Spinal cord (tissue), 10 donors: Measurements from ENCODE around the gene KIAA1217. TPM values are rescaled to one million over a fixed set of nuclear protein-coding genes. Genes with fewer than 3 reads are reported as not detected.
"Not testable (repeated sequence)": the region's sequence is repeated elsewhere in the genome, so short reads cannot be mapped to it uniquely, and the experiment has no call there.

Source experiments
- DNase-seq, 6 donors: peaks; one replicate each; pipeline versions ENCODE4 v3.0.0 to v3.0.0-alpha.2; 2013 to 2015; ENCODE audit warnings: low spot score in 6 of 6, low read depth in 4 of 6
- H3K27ac ChIP-seq: one replicate; pipeline ENCODE4 v1.5.1; 2013; ENCODE audit warnings: low read depth, low read length, control low read depth
- H3K27me3 ChIP-seq: one replicate; pipeline ENCODE4 v1.6.1; 2013; ENCODE audit warnings: low read length; ENCODE audit not compliant: control insufficient read depth, insufficient read depth
- H3K36me3 ChIP-seq: one replicate; pipeline ENCODE4 v1.6.1; 2013; ENCODE audit warnings: low read length; ENCODE audit not compliant: control insufficient read depth, insufficient read depth
- H3K4me1 ChIP-seq: one replicate; pipeline ENCODE4 v1.6.1; 2013; ENCODE audit warnings: low read length; ENCODE audit not compliant: control insufficient read depth, insufficient read depth
- H3K4me3 ChIP-seq: one replicate; pipeline ENCODE4 v1.5.1; 2013; ENCODE audit warnings: low read depth, low read length, control low read depth
- H3K9me3 ChIP-seq: one replicate; pipeline ENCODE4 v1.6.1; 2013; ENCODE audit warnings: low read length; ENCODE audit not compliant: control insufficient read depth, insufficient read depth
- WGBS: methylation state at CpG from one replicate; pipeline ENCODE4 v1.1.5; 2013; ENCODE audit warnings: missing lambda C conversion rate; ENCODE audit not compliant: insufficient coverage; 5-methylcytosine and 5-hydroxymethylcytosine counted together
- polyA plus RNA-seq, 2 donors: library from polyadenylated mRNA; unstranded; fragments of 120-200 nt; gene quantifications; one replicate each; pipeline ENCODE4 v1.2.1, GENCODE V29; 2013; ENCODE audit not compliant: insufficient read length in 2 of 2
- total RNA-seq, 2 donors: library from RNA; depleted of rRNA in 1 of 2; stranded (reverse); fragments of 120-200 nt in 1 of 2; fragments of >200 nt in 1 of 2; gene quantifications; one replicate each; pipeline versions ENCODE4 v1.2.3 to v1.2.4, GENCODE V29; 2013 to 2014
- donor health status: healthy.

KIAA1217 gene
- total and polyA plus RNA-seq, 4 donors = 8.7 to 26.7 (median 15.3) TPM

GRCh38 chr10:24341371-24341770 lies 132.4 kb downstream of the KIAA1217 start:
- Histone ChIP-seq H3K4me3 (no peak overlapping the region), H3K27me3 (no peaks in the 10 kb centered on the region), H3K27ac (no peak overlapping the region), H3K9me3 (no peaks in the 10 kb centered on the region), H3K4me1 (no peaks in the 10 kb centered on the region), H3K36me3 (no peaks in the 10 kb centered on the region)
- WGBS = no CpG with 5 or more reads among the region's 4 CpGs
- no peak for DNase-seq

GRCh38 chr10:24341897-24342296 lies 133.0 kb downstream of the KIAA1217 start:
- Histone ChIP-seq H3K4me1 (no peaks in the 10 kb centered on the region), H3K36me3 (no peaks in the 10 kb centered on the region), H3K27ac (no peak overlapping the region), H3K9me3 (no peaks in the 10 kb centered on the region), H3K4me3 (no peak overlapping the region), H3K27me3 (no peaks in the 10 kb centered on the region)
- WGBS = no CpG with 5 or more reads among the region's 2 CpGs
- no peak for DNase-seq

GRCh38 chr10:24343686-24344085 lies 134.7 kb downstream of the KIAA1217 start:
- no peak for DNase-seq
- no peak overlapping the region for H3K27ac ChIP-seq
- WGBS = no CpG with 5 or more reads among the region's 4 CpGs
- no peaks in the 10 kb centered on the region for H3K36me3 ChIP-seq
- no peaks in the 10 kb centered on the region for H3K27me3 ChIP-seq
- H3K4me3 ChIP-seq = no peak overlapping the region
- no peaks in the 10 kb centered on the region for H3K9me3 ChIP-seq
- no peaks in the 10 kb centered on the region for H3K4me1 ChIP-seq

GRCh38 chr10:24344279-24344678 lies 135.3 kb downstream of the KIAA1217 start:
- 34% methylated on average over 2 of the region's 4 CpGs for WGBS
- H3K4me3 ChIP-seq = no peak overlapping the region
- no peak overlapping the region for H3K27ac ChIP-seq
- H3K36me3 ChIP-seq = no peaks in the 10 kb centered on the region
- no peaks in the 10 kb centered on the region for H3K4me1 ChIP-seq
- H3K27me3 ChIP-seq = no peaks in the 10 kb centered on the region
- DNase-seq = peak in 1 of 6 donors; percentile 45
- no peaks in the 10 kb centered on the region for H3K9me3 ChIP-seq

- DNase-seq = peak in 2 of 6 donors; percentile 37 to 87
- Histone ChIP-seq H3K27ac (no peak overlapping the region), H3K4me1 (no peaks in the 10 kb centered on the region), H3K36me3 (no peaks in the 10 kb centered on the region), H3K9me3 (no peaks in the 10 kb centered on the region), H3K4me3 (no peak overlapping the region), H3K27me3 (no peaks in the 10 kb centered on the region)
- no CpG with 5 or more reads among the region's 7 CpGs for WGBS
Observed at GRCh38 chr10:24344695-24345463, 135.9 kb downstream of the KIAA1217 start.

GRCh38 chr10:24346877-24347519 lies 138.1 kb downstream of the KIAA1217 start:
- H3K4me1 ChIP-seq = no peaks in the 10 kb centered on the region
- DNase-seq = no peak
- no CpG with 5 or more reads among the region's 5 CpGs for WGBS
- no peak overlapping the region for H3K4me3 ChIP-seq
- no peaks in the 10 kb centered on the region for H3K27me3 ChIP-seq
- no peaks in the 10 kb centered on the region for H3K9me3 ChIP-seq
- no peaks in the 10 kb centered on the region for H3K36me3 ChIP-seq
- H3K27ac ChIP-seq = no peak overlapping the region

- Histone ChIP-seq H3K4me1 (no peaks in the 10 kb centered on the region), H3K36me3 (no peaks in the 10 kb centered on the region), H3K27me3 (no peaks in the 10 kb centered on the region), H3K27ac (no peak overlapping the region), H3K9me3 (no peaks in the 10 kb centered on the region), H3K4me3 (no peak overlapping the region)
- 68% methylated on average over 3 of the region's 3 CpGs for WGBS
- no peak for DNase-seq
Observed at GRCh38 chr10:24349379-24350001, 140.6 kb downstream of the KIAA1217 start.

- no peak overlapping the region for H3K27ac ChIP-seq
- H3K27me3 ChIP-seq = no peaks in the 10 kb centered on the region
- no peaks in the 10 kb centered on the region for H3K36me3 ChIP-seq
- DNase-seq = no peak
- H3K4me1 ChIP-seq = no peaks in the 10 kb centered on the region
- WGBS = 83% methylated on average over 1 of the region's 9 CpGs
- no peaks in the 10 kb centered on the region for H3K9me3 ChIP-seq
- H3K4me3 ChIP-seq = no peak overlapping the region
Observed at GRCh38 chr10:24350070-24350921, 141.4 kb downstream of the KIAA1217 start.

GRCh38 chr10:24350922-24351225 lies 141.9 kb downstream of the KIAA1217 start:
- H3K4me3 ChIP-seq, DNase-seq, H3K9me3 ChIP-seq, H3K4me1 ChIP-seq, H3K27ac ChIP-seq, H3K36me3 ChIP-seq, H3K27me3 ChIP-seq: not testable (repeated sequence)
- 99% methylated on average over 7 of the region's 7 CpGs for WGBS
